Sigmoid colon (tissue), 7 donors: ENCODE data around the gene CD36. TPM values are rescaled to one million over a fixed set of nuclear protein-coding genes. Genes with fewer than 3 reads are reported as not detected.

Experiments
- DNase-seq: peaks from one replicate; pipeline ENCODE4 v3.0.0-alpha.2; 2019
- H3K27ac ChIP-seq, 4 donors: fragments of 200-600 bp; sonication (generic); one replicate each; pipeline ENCODE4 v1.5.1; 2016 to 2019; ENCODE audit warnings: mild to moderate bottlenecking in 1 of 4
- H3K27me3 ChIP-seq, 3 donors: fragments of 200-600 bp; sonication (generic); one replicate each; pipeline ENCODE4 v1.5.1; 2019; ENCODE audit warnings: mild to moderate bottlenecking in 1 of 3
- H3K36me3 ChIP-seq, 4 donors: fragments of 200-600 bp; sonication (generic); one replicate each; pipeline ENCODE4 v1.5.1; 2016 to 2019
- H3K4me1 ChIP-seq, 4 donors: fragments of 200-600 bp; sonication (generic); one replicate each; pipeline ENCODE4 v1.5.1; 2017 to 2019
- H3K4me3 ChIP-seq, 4 donors: fragments of 200-600 bp; sonication (generic); one replicate each; pipeline ENCODE4 v1.5.1; 2017 to 2019; ENCODE audit warnings: mild to moderate bottlenecking in 2 of 4, moderate library complexity in 1 of 4
- H3K9me3 ChIP-seq, 4 donors: fragments of 200-600 bp in 3 of 4; sonication (generic) in 3 of 4; one replicate each; pipeline versions ENCODE4 v1.5.1 to v1.6.1; 2013 to 2019
- EP300 ChIP-seq, 4 donors: sonication (generic); formaldehyde crosslinking; IDR thresholded peaks; one replicate each; pipeline ENCODE4 v1.6.1; 2017; ENCODE audit warnings: antibody characterized with exemption in 4 of 4
- POLR2A ChIP-seq, 2 donors: fragments of 450-650 bp; IDR thresholded peaks; one replicate each; pipeline ENCODE4 v1.6.1; 2016; ENCODE audit warnings: antibody characterized with exemption in 2 of 2, mild to moderate bottlenecking in 2 of 2, moderate library complexity in 2 of 2
- POLR2AphosphoS5 ChIP-seq, 4 donors: sonication (generic); formaldehyde crosslinking; IDR thresholded peaks; one replicate each; pipeline ENCODE4 v1.6.1; 2017; ENCODE audit warnings: antibody characterized with exemption in 4 of 4
- WGBS, 2 donors: extraction: QIAGEN DNeasy Blood & Tissue Kit; methylation state at CpG; one replicate each; pipeline ENCODE4 v1.1.7; 2013; 5-methylcytosine and 5-hydroxymethylcytosine counted together
- intact Hi-C: fragments of 100-400 bp; cut with DNase I; formaldehyde crosslinking; loops from one replicate; pipeline ENCODE4 v1.15.1; 2023
- polyA plus RNA-seq, 3 donors: library from polyadenylated mRNA; stranded (reverse); fragments of 200-250 nt; gene quantifications; one replicate each; pipeline ENCODE4 v1.2.3, GENCODE V29; 2013
- total RNA-seq, 4 donors: library from RNA; depleted of rRNA; stranded (reverse); fragments of >200 nt; gene quantifications; one replicate each; pipeline ENCODE4 v1.1.0, GENCODE V29; 2016
- TF ChIP-seq, protein P1 (sequence below), 4 experiments: fragments of 450-650 bp in 3 of 4; fragments of 200-600 bp in 1 of 4; IDR thresholded peaks; one replicate each; pipeline ENCODE4 v1.5.1; 2016 to 2019; ENCODE audit warnings: antibody characterized with exemption in 4 of 4, mild to moderate bottlenecking in 3 of 4, moderate library complexity in 2 of 4
- donor health status: healthy with polysubstance abuse.
- donor health status: Bipolar disorder and iron deficiency.
- donor health status: healthy.

CD36 gene
- total and polyA plus RNA-seq, 7 donors: 21.6 to 126 (median 58.9) TPM

- peaks cover 0 to 30% (median 16%) of the 10 kb centered on the region in 4 donors for H3K4me1 ChIP-seq
- H3K4me3 ChIP-seq: no peak overlapping the region
- no peaks in the 10 kb centered on the region for H3K9me3 ChIP-seq
- DNase-seq: no peak
- intact Hi-C loops: no loop called here
- H3K27ac ChIP-seq: peak overlapping the region in 1 of 4 donors; percentile 29
- no peaks in the 10 kb centered on the region for H3K36me3 ChIP-seq
- no peaks in the 10 kb centered on the region for H3K27me3 ChIP-seq
- TF ChIP-seq, protein P1, sequence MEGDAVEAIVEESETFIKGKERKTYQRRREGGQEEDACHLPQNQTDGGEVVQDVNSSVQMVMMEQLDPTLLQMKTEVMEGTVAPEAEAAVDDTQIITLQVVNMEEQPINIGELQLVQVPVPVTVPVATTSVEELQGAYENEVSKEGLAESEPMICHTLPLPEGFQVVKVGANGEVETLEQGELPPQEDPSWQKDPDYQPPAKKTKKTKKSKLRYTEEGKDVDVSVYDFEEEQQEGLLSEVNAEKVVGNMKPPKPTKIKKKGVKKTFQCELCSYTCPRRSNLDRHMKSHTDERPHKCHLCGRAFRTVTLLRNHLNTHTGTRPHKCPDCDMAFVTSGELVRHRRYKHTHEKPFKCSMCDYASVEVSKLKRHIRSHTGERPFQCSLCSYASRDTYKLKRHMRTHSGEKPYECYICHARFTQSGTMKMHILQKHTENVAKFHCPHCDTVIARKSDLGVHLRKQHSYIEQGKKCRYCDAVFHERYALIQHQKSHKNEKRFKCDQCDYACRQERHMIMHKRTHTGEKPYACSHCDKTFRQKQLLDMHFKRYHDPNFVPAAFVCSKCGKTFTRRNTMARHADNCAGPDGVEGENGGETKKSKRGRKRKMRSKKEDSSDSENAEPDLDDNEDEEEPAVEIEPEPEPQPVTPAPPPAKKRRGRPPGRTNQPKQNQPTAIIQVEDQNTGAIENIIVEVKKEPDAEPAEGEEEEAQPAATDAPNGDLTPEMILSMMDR (IDR thresholded peaks at IDR 0.05): no peak
- TF ChIP-seq POLR2AphosphoS5 (IDR thresholded peaks at IDR 0.05) (no peak), POLR2A (IDR thresholded peaks at IDR 0.05) (no peak), EP300 (IDR thresholded peaks at IDR 0.05) (no peak)
Observed at GRCh38 chr7:80641548-80641947, 3.1 kb downstream of the CD36 start.

DNA sequence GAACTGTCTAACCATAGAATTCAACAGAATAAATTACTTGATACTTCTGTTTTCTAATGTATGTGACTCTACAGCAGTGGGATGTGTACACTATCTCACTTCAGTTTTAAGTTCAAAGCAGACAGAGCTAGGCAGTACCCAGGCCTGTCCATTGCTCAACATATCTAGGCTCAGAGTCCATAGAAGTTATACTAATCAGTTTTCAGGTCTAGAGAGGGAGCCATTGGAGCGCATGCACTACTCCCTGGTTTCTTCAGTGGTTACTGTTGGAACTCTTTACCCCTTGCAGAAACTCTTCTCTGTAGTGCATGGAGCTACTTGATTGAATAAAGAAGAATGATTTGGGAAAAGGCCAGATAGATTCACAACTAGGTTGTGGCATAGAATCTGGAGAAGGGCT is 4.4 kb downstream of the CD36 start:
- no peak for DNase-seq
- no peaks in the 10 kb centered on the region for H3K27me3 ChIP-seq
- H3K36me3 ChIP-seq: no peaks in the 10 kb centered on the region
- WGBS, 2 donors: 93% methylated on average over 1 of the region's 1 CpG
- no peak overlapping the region for H3K4me3 ChIP-seq
- TF ChIP-seq, protein P1 (IDR thresholded peaks at IDR 0.05): no peak
- TF ChIP-seq POLR2A (IDR thresholded peaks at IDR 0.05) (no peak), EP300 (IDR thresholded peaks at IDR 0.05) (no peak), POLR2AphosphoS5 (IDR thresholded peaks at IDR 0.05) (no peak)
- no peaks in the 10 kb centered on the region for H3K9me3 ChIP-seq
- intact Hi-C loops: no loop called here
- H3K4me1 ChIP-seq: peaks cover 0 to 19% (median 9%) of the 10 kb centered on the region in 4 donors
- no peak overlapping the region for H3K27ac ChIP-seq

DNA sequence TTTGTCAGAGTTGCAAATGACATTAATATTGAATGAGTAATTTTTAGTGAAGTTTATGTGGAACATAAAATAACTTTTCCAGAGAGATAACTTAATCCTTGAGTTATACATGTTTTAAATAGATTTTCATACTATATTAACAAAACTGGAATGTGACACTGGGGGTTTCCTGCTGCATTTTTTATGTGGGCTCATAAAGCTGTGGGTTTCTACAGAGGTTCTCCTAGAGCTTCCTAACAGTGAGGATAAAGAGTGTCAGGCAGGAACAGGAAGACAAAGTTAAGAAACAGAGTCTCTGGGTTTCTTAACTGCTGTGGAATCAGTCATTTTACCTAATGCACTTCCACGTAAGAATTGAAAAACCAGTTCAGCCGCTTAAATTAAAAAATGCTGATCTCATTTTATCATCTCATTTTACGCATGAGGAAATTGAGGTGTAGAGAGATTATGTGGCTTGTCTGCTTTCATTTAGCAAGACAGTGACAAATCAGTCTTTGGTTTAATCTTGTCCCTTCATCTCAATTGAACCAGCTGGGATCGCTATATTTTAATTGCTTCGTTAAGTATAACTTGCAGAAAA is 5.0 kb downstream of the CD36 start:
- Histone ChIP-seq H3K36me3 (no peaks in the 10 kb centered on the region), H3K27ac (no peak overlapping the region), H3K4me3 (no peak overlapping the region), H3K4me1 (peaks cover 0 to 15% (median 9%) of the 10 kb centered on the region in 4 donors), H3K9me3 (no peaks in the 10 kb centered on the region), H3K27me3 (no peaks in the 10 kb centered on the region)
- no peak for DNase-seq
- intact Hi-C loops: no loop called here
- 64 to 69% methylated on average over 5 of the region's 5 CpGs for WGBS, 2 donors
- TF ChIP-seq EP300 (IDR thresholded peaks at IDR 0.05) (no peak), POLR2A (IDR thresholded peaks at IDR 0.05) (no peak), POLR2AphosphoS5 (IDR thresholded peaks at IDR 0.05) (no peak)
- TF ChIP-seq, protein P1 (IDR thresholded peaks at IDR 0.05): no peak

DNA sequence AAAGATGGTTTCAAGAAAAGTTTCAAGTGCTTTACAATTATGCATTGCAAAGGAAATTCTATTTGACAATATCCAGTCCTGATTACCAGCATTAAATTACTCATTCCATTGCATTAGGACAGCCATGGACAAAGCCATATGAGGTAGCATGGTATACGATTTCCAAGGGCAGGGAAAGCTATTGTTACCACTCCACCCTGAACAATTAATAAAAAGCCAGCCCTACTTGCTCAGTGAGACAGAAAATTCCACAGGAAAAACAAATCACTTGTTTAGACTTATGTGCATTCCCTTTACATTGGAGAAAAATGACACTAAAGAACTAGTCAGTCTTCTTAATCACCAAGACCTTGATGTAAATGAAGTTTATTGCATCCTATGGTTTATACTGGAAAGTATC is 5.6 kb downstream of the CD36 start:
- no peak for DNase-seq
- Histone ChIP-seq H3K4me3 (no peak overlapping the region), H3K36me3 (no peaks in the 10 kb centered on the region), H3K27me3 (no peaks in the 10 kb centered on the region), H3K4me1 (peaks cover 0 to 15% (median 9%) of the 10 kb centered on the region in 4 donors), H3K9me3 (no peaks in the 10 kb centered on the region), H3K27ac (no peak overlapping the region)
- WGBS, 2 donors: 75 to 80% methylated on average over 1 of the region's 1 CpG
- TF ChIP-seq, protein P1 (IDR thresholded peaks at IDR 0.05): no peak
- TF ChIP-seq POLR2AphosphoS5 (IDR thresholded peaks at IDR 0.05) (no peak), POLR2A (IDR thresholded peaks at IDR 0.05) (no peak), EP300 (IDR thresholded peaks at IDR 0.05) (no peak)
- intact Hi-C loops: no loop called here
